Thyroid gland (tissue), 4 donors: Measurements from ENCODE around the gene TREML2.

Experiments used
- POLR2A ChIP-seq, 2 donors: fragments of 450-650 bp; IDR thresholded peaks; one replicate each; pipeline ENCODE4 v1.6.1; 2017; ENCODE audit warnings: antibody characterized with exemption in 2 of 2, mild to moderate bottlenecking in 2 of 2, moderate library complexity in 1 of 2
- TF ChIP-seq, protein P1 (sequence below), 6 experiments: fragments of 200-600 bp in 3 of 6; fragments of 450-650 bp in 3 of 6; sonication (generic) in 3 of 6; IDR thresholded peaks; one replicate each; pipeline ENCODE4 v1.5.1; 2016 to 2019; ENCODE audit warnings: antibody characterized with exemption in 6 of 6, mild to moderate bottlenecking in 2 of 6, inconsistent platforms in 1 of 6, moderate library complexity in 1 of 6

DNA sequence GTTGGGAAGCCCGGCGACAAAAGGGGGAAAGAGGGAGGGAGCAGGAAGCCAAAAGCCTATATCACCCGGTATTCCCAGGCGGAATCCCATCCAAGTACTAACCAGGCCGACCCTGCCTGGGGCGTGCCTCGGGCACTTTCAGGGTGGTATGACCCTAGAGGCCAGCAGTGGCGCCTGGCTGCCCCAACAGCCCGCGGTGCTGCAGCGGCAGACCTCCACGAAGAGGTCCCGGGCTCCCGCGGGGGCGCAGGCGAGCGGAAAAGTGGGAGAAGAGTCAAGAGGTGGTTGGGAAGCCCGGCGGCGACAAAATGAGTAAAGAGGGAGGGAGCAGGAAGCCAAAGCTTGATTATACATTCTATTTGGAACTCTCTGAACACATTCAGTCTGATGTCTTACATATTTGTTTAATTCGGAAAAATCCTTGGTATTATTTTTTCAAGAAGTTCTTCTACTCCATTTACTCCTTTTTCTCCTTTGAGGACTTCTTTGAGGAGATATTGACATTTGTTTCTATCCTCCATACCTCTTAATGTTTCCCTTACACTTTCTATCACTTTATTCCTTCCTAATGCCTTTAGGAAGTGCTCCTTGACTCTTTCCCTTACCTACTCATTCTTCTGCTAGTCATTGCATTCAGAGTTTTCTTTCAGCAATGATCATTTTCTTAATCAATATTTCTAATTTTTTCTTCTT, 38.7 kb upstream of the TREML2 start:
- TF ChIP-seq, protein P1, sequence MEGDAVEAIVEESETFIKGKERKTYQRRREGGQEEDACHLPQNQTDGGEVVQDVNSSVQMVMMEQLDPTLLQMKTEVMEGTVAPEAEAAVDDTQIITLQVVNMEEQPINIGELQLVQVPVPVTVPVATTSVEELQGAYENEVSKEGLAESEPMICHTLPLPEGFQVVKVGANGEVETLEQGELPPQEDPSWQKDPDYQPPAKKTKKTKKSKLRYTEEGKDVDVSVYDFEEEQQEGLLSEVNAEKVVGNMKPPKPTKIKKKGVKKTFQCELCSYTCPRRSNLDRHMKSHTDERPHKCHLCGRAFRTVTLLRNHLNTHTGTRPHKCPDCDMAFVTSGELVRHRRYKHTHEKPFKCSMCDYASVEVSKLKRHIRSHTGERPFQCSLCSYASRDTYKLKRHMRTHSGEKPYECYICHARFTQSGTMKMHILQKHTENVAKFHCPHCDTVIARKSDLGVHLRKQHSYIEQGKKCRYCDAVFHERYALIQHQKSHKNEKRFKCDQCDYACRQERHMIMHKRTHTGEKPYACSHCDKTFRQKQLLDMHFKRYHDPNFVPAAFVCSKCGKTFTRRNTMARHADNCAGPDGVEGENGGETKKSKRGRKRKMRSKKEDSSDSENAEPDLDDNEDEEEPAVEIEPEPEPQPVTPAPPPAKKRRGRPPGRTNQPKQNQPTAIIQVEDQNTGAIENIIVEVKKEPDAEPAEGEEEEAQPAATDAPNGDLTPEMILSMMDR (IDR thresholded peaks at IDR 0.05) = no peak
- TF ChIP-seq POLR2A (IDR thresholded peaks at IDR 0.05) = no peak
